ENCODE data around the gene HBZ.
A peak's percentile ranks its signal among the peaks of the same experiment; 100 is the strongest.
"Not testable (repeated sequence)": the region's sequence is repeated elsewhere in the genome, so short reads cannot be mapped to it uniquely, and the experiment has no call there.

The HBZ gene

GRCh38 chr16:133716-134115 is 18.7 kb upstream of the HBZ start:
- no peak for DNase-seq

GRCh38 chr16:138049-138417 is 14.4 kb upstream of the HBZ start:
- DNase-seq = peak in 9 of 56 donors; percentile 8 to 19 (median 15)

- no peak for DNase-seq
These were observed 12.1 kb upstream of the HBZ start for GRCh38 chr16:140175-140857.

GRCh38 chr16:142405-142967 is 10.0 kb upstream of the HBZ start:
- DNase-seq = peak in 17 of 56 donors; percentile 2 to 46 (median 12)

- no peak for DNase-seq
These were observed 9.4 kb upstream of the HBZ start for GRCh38 chr16:143047-143446.

GRCh38 chr16:143456-143855 is 9.0 kb upstream of the HBZ start:
- no peak for DNase-seq

- DNase-seq = no peak
These were observed 7.6 kb upstream of the HBZ start for GRCh38 chr16:144797-145252.

GRCh38 chr16:146646-147045 is 5.8 kb upstream of the HBZ start:
- no peak for DNase-seq

- DNase-seq = no peak
These were observed 3.3 kb upstream of the HBZ start for GRCh38 chr16:149024-149660.

- DNase-seq = not testable (repeated sequence)
These were observed 681 bp downstream of the HBZ start for GRCh38 chr16:153129-153521.

GRCh38 chr16:153550-154216 is 1.2 kb downstream of the HBZ start:
- DNase-seq = not testable (repeated sequence)

GRCh38 chr16:154217-155030 is 2.0 kb downstream of the HBZ start:
- DNase-seq = peak in 2 of 56 donors; percentile 4 to 52

GRCh38 chr16:155031-155398 is 2.6 kb downstream of the HBZ start:
- no peak for DNase-seq

GRCh38 chr16:159136-159849 is 6.8 kb downstream of the HBZ start:
- DNase-seq = no peak

- not testable (repeated sequence) for DNase-seq
These were observed 7.8 kb downstream of the HBZ start for GRCh38 chr16:160242-160641.

- DNase-seq = no peak
These were observed 8.3 kb downstream of the HBZ start for GRCh38 chr16:160691-161190.

GRCh38 chr16:162271-162991 is 10.0 kb downstream of the HBZ start:
- DNase-seq = no peak

GRCh38 chr16:163139-163538 is 10.7 kb downstream of the HBZ start:
- not testable (repeated sequence) for DNase-seq

- not testable (repeated sequence) for DNase-seq
These were observed 11.3 kb downstream of the HBZ start for GRCh38 chr16:163696-164095.

Data from nucleus accumbens (tissue), 56 donors.